PFSK-1 (cell line): ENCODE measurements around the gene HAO2.

Experiments
- FOXP2 ChIP-seq: optimal IDR thresholded peaks from 2 replicates; pipeline ENCODE3; 2011; ENCODE audit warnings: borderline replicate concordance, control low read depth, inconsistent platforms; ENCODE audit not compliant: insufficient read depth; ENCODE audit errors: extremely low read length, extremely low read depth
- POLR2AphosphoS5 ChIP-seq: IDR thresholded peaks from 2 replicates; pipeline ENCODE4 v1.6.1; 2012; ENCODE audit warnings: low read depth, mild to moderate bottlenecking, control low read depth, low read length, moderate library complexity
- REST ChIP-seq, 2 experiments: IDR thresholded peaks; 2 replicates each; pipeline versions ENCODE4 v1.6.1 to v1.8.0; 2011 to 2012; ENCODE audit warnings: low read depth in 2 of 2, low read length in 2 of 2, control low read depth in 1 of 2, inconsistent platforms in 1 of 2, mild to moderate bottlenecking in 1 of 2, moderate library complexity in 1 of 2; ENCODE audit not compliant: insufficient read depth in 1 of 2
- SIN3A ChIP-seq: IDR thresholded peaks from 2 replicates; pipeline ENCODE4 v1.6.1; 2012; ENCODE audit warnings: mild to moderate bottlenecking, low read length, moderate library complexity, borderline replicate concordance; ENCODE audit not compliant: insufficient read depth
- TAF1 ChIP-seq: IDR thresholded peaks from 2 replicates; pipeline ENCODE4 v1.6.1; 2012; ENCODE audit warnings: low read length, control low read depth, borderline replicate concordance; ENCODE audit not compliant: insufficient read depth

HAO2 gene

GRCh38 chr1:119428991-119429390 is 60.4 kb downstream of the HAO2 start:
- no peak for TF ChIP-seq FOXP2
- TF ChIP-seq REST (IDR thresholded peaks at IDR 0.05; ENCODE audit: insufficient read depth in 1 of 2, low read depth in 2 of 2, low read length in 2 of 2): no peak
- no peak for TF ChIP-seq POLR2AphosphoS5
- TF ChIP-seq SIN3A: no peak
- TF ChIP-seq TAF1: no peak

- TF ChIP-seq REST (IDR thresholded peaks at IDR 0.05; ENCODE audit: insufficient read depth in 1 of 2, low read depth in 2 of 2, low read length in 2 of 2): no peak
- TF ChIP-seq FOXP2: no peak
- no peak for TF ChIP-seq SIN3A
- no peak for TF ChIP-seq TAF1
- no peak for TF ChIP-seq POLR2AphosphoS5
Observed at GRCh38 chr1:119429687-119430086, 61.1 kb downstream of the HAO2 start.

- TF ChIP-seq TAF1 (no peak), POLR2AphosphoS5 (no peak), SIN3A (no peak), FOXP2 (no peak), REST (IDR thresholded peaks at IDR 0.05; ENCODE audit: insufficient read depth in 1 of 2, low read depth in 2 of 2, low read length in 2 of 2) (no peak)
Observed at GRCh38 chr1:119430486-119430885, 61.9 kb downstream of the HAO2 start.

GRCh38 chr1:119431836-119432235 is 63.3 kb downstream of the HAO2 start:
- TF ChIP-seq POLR2AphosphoS5: no peak
- no peak for TF ChIP-seq SIN3A
- TF ChIP-seq TAF1: no peak
- no peak for TF ChIP-seq FOXP2
- no peak for TF ChIP-seq REST (IDR thresholded peaks at IDR 0.05; ENCODE audit: insufficient read depth in 1 of 2, low read depth in 2 of 2, low read length in 2 of 2)

GRCh38 chr1:119435052-119435451 is 66.5 kb downstream of the HAO2 start:
- TF ChIP-seq FOXP2 (no peak), SIN3A (no peak), REST (IDR thresholded peaks at IDR 0.05; ENCODE audit: insufficient read depth in 1 of 2, low read depth in 2 of 2, low read length in 2 of 2) (no peak), POLR2AphosphoS5 (no peak), TAF1 (no peak)
